Muscle layer of colon (tissue), 2 donors: ENCODE results near the gene MCEE.
"Not testable (repeated sequence)": the region's sequence is repeated elsewhere in the genome, so short reads cannot be mapped to it uniquely, and the experiment has no call there.

ENCODE experiments used
- H3K27ac ChIP-seq: one replicate; pipeline ENCODE4 v1.7.0; 2013; ENCODE audit warnings: low read depth, mild to moderate bottlenecking, low read length, moderate library complexity
- H3K27me3 ChIP-seq, 2 donors: one replicate each; pipeline ENCODE4 v1.7.0; 2013; ENCODE audit warnings: low read length in 2 of 2, mild to moderate bottlenecking in 2 of 2; ENCODE audit not compliant: insufficient read depth in 2 of 2, control insufficient read depth in 1 of 2
- H3K36me3 ChIP-seq: one replicate; pipeline ENCODE4 v1.7.0; 2013; ENCODE audit warnings: mild to moderate bottlenecking, low read length; ENCODE audit not compliant: insufficient read depth
- H3K4me1 ChIP-seq: one replicate; pipeline ENCODE4 v1.7.0; 2013; ENCODE audit warnings: mild to moderate bottlenecking, low read length; ENCODE audit not compliant: insufficient read depth
- H3K4me3 ChIP-seq, 2 donors: one replicate each; pipeline ENCODE4 v1.7.0; 2013; ENCODE audit warnings: low read length in 2 of 2, low read depth in 1 of 2, mild to moderate bottlenecking in 1 of 2, moderate library complexity in 1 of 2
- H3K9ac ChIP-seq: one replicate; pipeline ENCODE4 v1.7.0; 2013; ENCODE audit warnings: low read length
- H3K9me3 ChIP-seq: one replicate; pipeline ENCODE4 v1.7.0; 2013; ENCODE audit warnings: mild to moderate bottlenecking, low read length
- donor health status: abdominal sarcoma.
- donor health status: Adenocarcinoma of cecum.

MCEE gene

GRCh38 chr2:71100195-71100964, 29.6 kb downstream of the MCEE start:
- H3K36me3 ChIP-seq = no peaks in the 10 kb centered on the region
- H3K27me3 ChIP-seq = no peaks in the 10 kb centered on the region
- H3K9ac ChIP-seq = no peak overlapping the region
- H3K27ac ChIP-seq = no peak overlapping the region
- H3K4me3 ChIP-seq = no peak overlapping the region
- H3K9me3 ChIP-seq = no peaks in the 10 kb centered on the region
- no peaks in the 10 kb centered on the region for H3K4me1 ChIP-seq

- not testable (repeated sequence) for H3K27me3 ChIP-seq, H3K4me3 ChIP-seq, H3K36me3 ChIP-seq, H3K9ac ChIP-seq, H3K4me1 ChIP-seq, H3K27ac ChIP-seq, H3K9me3 ChIP-seq
These were observed 37.4 kb downstream of the MCEE start for GRCh38 chr2:71092491-71093260.

- H3K27ac ChIP-seq, H3K36me3 ChIP-seq, H3K9me3 ChIP-seq, H3K9ac ChIP-seq, H3K4me3 ChIP-seq, H3K27me3 ChIP-seq, H3K4me1 ChIP-seq: not testable (repeated sequence)
These were observed 38.2 kb downstream of the MCEE start for GRCh38 chr2:71091808-71092207.

- H3K4me3 ChIP-seq, H3K9ac ChIP-seq, H3K27me3 ChIP-seq, H3K9me3 ChIP-seq, H3K4me1 ChIP-seq, H3K36me3 ChIP-seq, H3K27ac ChIP-seq: not testable (repeated sequence)
These were observed 40.6 kb downstream of the MCEE start for GRCh38 chr2:71089475-71089874.

GRCh38 chr2:71085325-71086003, 44.6 kb downstream of the MCEE start:
- not testable (repeated sequence) for H3K36me3 ChIP-seq, H3K27ac ChIP-seq, H3K27me3 ChIP-seq, H3K4me1 ChIP-seq, H3K4me3 ChIP-seq, H3K9ac ChIP-seq, H3K9me3 ChIP-seq

- H3K27ac ChIP-seq = not testable (repeated sequence)
These were observed 46.2 kb downstream of the MCEE start for GRCh38 chr2:71083752-71084312.

GRCh38 chr2:71083297-71083696, 46.7 kb downstream of the MCEE start:
- H3K27ac ChIP-seq, H3K4me1 ChIP-seq, H3K36me3 ChIP-seq, H3K27me3 ChIP-seq, H3K9ac ChIP-seq, H3K4me3 ChIP-seq, H3K9me3 ChIP-seq: not testable (repeated sequence)

More at GRCh38 chr2:71083752-71084312, 46.2 kb downstream of the MCEE start:
- not testable (repeated sequence) for H3K36me3 ChIP-seq, H3K4me1 ChIP-seq, H3K9me3 ChIP-seq, H3K9ac ChIP-seq, H3K27me3 ChIP-seq
- H3K4me3 ChIP-seq = peak overlapping the region in 1 of 2 donors; percentile 6

GRCh38 chr2:71082402-71083252, 47.4 kb downstream of the MCEE start:
- Histone ChIP-seq H3K27me3 (no peaks in the 10 kb centered on the region), H3K9ac (no peak overlapping the region), H3K4me1 (peaks cover 6% of the 10 kb centered on the region), H3K9me3 (no peaks in the 10 kb centered on the region), H3K36me3 (peaks cover 12% of the 10 kb centered on the region), H3K27ac (no peak overlapping the region), H3K4me3 (no peak overlapping the region)

- peaks cover 48% of the 10 kb centered on the region for H3K36me3 ChIP-seq
- H3K4me1 ChIP-seq = no peaks in the 10 kb centered on the region
- no peak overlapping the region for H3K9ac ChIP-seq
- no peaks in the 10 kb centered on the region for H3K27me3 ChIP-seq
- H3K27ac ChIP-seq = no peak overlapping the region
- H3K9me3 ChIP-seq = no peaks in the 10 kb centered on the region
- H3K4me3 ChIP-seq = no peak overlapping the region
These were observed 51.4 kb downstream of the MCEE start for GRCh38 chr2:71078624-71079023.

- no peaks in the 10 kb centered on the region for H3K27me3 ChIP-seq
- H3K36me3 ChIP-seq = peaks cover 67% of the 10 kb centered on the region
- no peak overlapping the region for H3K27ac ChIP-seq
- no peak overlapping the region for H3K4me3 ChIP-seq
- H3K9me3 ChIP-seq = no peaks in the 10 kb centered on the region
- no peak overlapping the region for H3K9ac ChIP-seq
- H3K4me1 ChIP-seq = peaks cover 20% of the 10 kb centered on the region
These were observed 55.1 kb downstream of the MCEE start for GRCh38 chr2:71074893-71075395.
